Measurements from ENCODE around the gene MPV17L2.

MPV17L2 gene

GRCh38 chr19:18190278-18190677, 2.7 kb upstream of the MPV17L2 start:
- Histone ChIP-seq H3K36me3 (no peaks in the 10 kb centered on the region), H3K4me1 (ENCODE audit: control insufficient read depth in 1 of 2, insufficient read depth in 1 of 2, low read depth in 1 of 2, low read length in 1 of 2) (peaks cover 26 to 31% of the 10 kb centered on the region in 2 experiments), H3K27me3 (no peaks in the 10 kb centered on the region), H3K4me3 (ENCODE audit: low read depth in 1 of 2, low read length in 1 of 2) (no peak overlapping the region), H3K27ac (no peak overlapping the region), H3K9me3 (no peaks in the 10 kb centered on the region)
- TF ChIP-seq, protein P1, sequence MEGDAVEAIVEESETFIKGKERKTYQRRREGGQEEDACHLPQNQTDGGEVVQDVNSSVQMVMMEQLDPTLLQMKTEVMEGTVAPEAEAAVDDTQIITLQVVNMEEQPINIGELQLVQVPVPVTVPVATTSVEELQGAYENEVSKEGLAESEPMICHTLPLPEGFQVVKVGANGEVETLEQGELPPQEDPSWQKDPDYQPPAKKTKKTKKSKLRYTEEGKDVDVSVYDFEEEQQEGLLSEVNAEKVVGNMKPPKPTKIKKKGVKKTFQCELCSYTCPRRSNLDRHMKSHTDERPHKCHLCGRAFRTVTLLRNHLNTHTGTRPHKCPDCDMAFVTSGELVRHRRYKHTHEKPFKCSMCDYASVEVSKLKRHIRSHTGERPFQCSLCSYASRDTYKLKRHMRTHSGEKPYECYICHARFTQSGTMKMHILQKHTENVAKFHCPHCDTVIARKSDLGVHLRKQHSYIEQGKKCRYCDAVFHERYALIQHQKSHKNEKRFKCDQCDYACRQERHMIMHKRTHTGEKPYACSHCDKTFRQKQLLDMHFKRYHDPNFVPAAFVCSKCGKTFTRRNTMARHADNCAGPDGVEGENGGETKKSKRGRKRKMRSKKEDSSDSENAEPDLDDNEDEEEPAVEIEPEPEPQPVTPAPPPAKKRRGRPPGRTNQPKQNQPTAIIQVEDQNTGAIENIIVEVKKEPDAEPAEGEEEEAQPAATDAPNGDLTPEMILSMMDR (IDR thresholded peaks at IDR 0.05): no peak

DNA sequence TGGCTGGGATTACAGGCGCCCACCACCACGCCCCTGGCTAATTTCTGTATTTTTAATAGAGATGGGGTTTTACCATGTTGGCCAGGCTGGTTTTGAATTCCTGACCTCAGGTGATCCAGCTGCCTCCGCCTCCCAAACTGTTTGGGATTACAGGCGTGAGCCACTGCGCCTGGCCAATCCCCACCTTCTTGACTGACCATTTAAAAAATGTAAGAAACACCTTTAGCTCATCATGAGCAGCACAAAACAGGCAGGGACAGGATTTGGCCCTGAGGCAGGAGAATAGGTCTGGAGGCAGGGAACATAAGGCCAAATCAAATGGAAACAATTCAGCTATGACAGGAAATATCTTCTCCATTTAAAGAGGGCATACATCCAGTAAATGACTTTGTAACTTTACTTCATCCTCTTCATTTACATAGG, 1.4 kb upstream of the MPV17L2 start:
- H3K27me3 ChIP-seq: no peaks in the 10 kb centered on the region
- H3K9me3 ChIP-seq: no peaks in the 10 kb centered on the region
- peaks cover 7% of the 10 kb centered on the region for H3K36me3 ChIP-seq
- TF ChIP-seq, protein P1 (IDR thresholded peaks at IDR 0.05): no peak
- peaks cover 26 to 31% of the 10 kb centered on the region in 2 experiments for H3K4me1 ChIP-seq (ENCODE audit: control insufficient read depth in 1 of 2, insufficient read depth in 1 of 2, low read depth in 1 of 2, low read length in 1 of 2)
- H3K4me3 ChIP-seq (ENCODE audit: low read depth in 1 of 2, low read length in 1 of 2): peak overlapping the region; percentile 64 to 77
- peak overlapping the region; percentile 91 for H3K27ac ChIP-seq

DNA sequence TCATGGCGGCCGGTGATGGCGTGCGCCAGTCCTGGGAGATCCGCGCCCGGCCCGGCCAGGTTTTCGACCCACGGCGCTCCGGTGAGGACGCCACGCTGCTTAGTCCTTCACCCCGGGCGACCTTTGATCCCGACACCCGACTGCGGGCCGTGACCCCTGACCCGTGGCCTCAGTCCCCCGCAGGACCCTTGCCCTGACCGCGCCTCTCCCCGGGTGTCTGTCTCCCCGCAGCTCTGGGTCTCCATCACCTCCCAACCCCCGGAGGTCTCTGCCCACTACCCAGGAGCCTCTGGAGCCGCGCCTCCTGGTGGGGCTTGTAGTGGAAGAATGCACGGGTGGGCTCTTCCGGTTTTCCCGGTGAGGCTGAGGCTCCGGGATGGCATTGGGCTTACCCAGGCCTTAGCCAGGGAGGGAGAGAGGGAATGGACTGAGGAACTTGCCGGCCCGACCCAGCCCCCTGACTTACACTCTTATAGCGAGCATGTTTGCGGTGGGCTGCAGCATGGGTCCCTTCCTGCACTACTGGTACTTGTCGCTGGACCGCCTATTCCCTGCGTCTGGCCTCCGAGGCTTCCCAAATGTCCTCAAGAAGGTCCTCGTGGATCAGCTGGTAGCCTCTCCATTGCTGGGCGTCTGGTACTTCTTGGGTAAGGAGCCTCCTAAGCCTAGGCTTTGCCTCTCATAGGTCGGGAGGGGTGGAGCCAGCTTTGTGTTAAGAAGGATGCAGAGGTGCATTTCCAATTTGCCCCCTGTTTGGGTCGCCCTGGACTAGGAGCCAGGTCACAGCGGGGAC, 566 bp downstream of the MPV17L2 start:
- Histone ChIP-seq H3K36me3 (peaks cover 14% of the 10 kb centered on the region), H3K27me3 (no peaks in the 10 kb centered on the region), H3K4me3 (ENCODE audit: low read depth in 1 of 2, low read length in 1 of 2) (peak overlapping the region; percentile 77 to 79), H3K4me1 (ENCODE audit: control insufficient read depth in 1 of 2, insufficient read depth in 1 of 2, low read depth in 1 of 2, low read length in 1 of 2) (peaks cover 26 to 31% of the 10 kb centered on the region in 2 experiments), H3K27ac (peak overlapping the region; percentile 91), H3K9me3 (no peaks in the 10 kb centered on the region)
- TF ChIP-seq, protein P1 (IDR thresholded peaks at IDR 0.05): no peak

GRCh38 chr19:18194181-18194530, 1.1 kb downstream of the MPV17L2 start:
- H3K27me3 ChIP-seq: no peaks in the 10 kb centered on the region
- H3K9me3 ChIP-seq: no peaks in the 10 kb centered on the region
- H3K4me3 ChIP-seq (ENCODE audit: low read depth in 1 of 2, low read length in 1 of 2): peak overlapping the region; percentile 77 to 79
- peaks cover 14% of the 10 kb centered on the region for H3K36me3 ChIP-seq
- H3K4me1 ChIP-seq (ENCODE audit: control insufficient read depth in 1 of 2, insufficient read depth in 1 of 2, low read depth in 1 of 2, low read length in 1 of 2): peaks cover 26 to 31% of the 10 kb centered on the region in 2 experiments
- TF ChIP-seq, protein P1 (IDR thresholded peaks at IDR 0.05): no peak
- H3K27ac ChIP-seq: peak overlapping the region; percentile 5

DNA sequence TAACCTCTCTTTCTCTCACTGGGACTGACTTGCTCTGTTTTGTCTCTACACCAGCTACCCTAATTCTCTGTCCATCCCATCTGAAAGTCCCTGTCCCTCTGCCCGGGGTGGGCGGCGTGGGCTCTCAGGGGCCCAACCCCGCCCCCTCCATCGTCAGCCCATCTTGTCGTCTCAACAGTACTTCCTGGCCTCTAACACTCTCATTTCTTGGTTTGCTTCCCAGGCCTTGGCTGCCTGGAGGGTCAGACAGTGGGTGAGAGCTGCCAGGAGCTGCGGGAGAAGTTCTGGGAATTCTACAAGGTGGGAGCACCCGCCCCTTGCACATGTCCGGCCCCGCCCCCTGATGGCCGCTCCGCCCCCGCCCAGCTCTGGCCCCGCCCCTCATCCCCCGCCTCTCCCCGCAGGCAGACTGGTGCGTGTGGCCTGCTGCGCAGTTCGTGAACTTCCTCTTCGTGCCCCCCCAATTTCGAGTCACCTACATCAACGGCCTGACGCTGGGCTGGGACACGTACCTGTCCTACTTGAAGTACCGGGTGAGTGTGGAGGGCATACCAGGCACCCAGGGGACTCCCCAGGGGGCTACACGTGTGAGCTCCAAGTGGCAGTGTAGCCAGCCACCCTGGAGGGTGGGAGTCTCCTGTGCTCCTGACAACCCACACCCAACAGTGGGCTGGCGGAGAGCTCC, 1.7 kb downstream of the MPV17L2 start:
- peaks cover 14% of the 10 kb centered on the region for H3K36me3 ChIP-seq
- H3K4me3 ChIP-seq (ENCODE audit: low read depth in 1 of 2, low read length in 1 of 2): no peak overlapping the region
- H3K27ac ChIP-seq: no peak overlapping the region
- H3K27me3 ChIP-seq: no peaks in the 10 kb centered on the region
- H3K9me3 ChIP-seq: no peaks in the 10 kb centered on the region
- TF ChIP-seq, protein P1 (IDR thresholded peaks at IDR 0.05): no peak
- H3K4me1 ChIP-seq (ENCODE audit: control insufficient read depth in 1 of 2, insufficient read depth in 1 of 2, low read depth in 1 of 2, low read length in 1 of 2): peaks cover 26 to 31% of the 10 kb centered on the region in 2 experiments

Measured in neutrophil (primary cell).